Dermis microvascular lymphatic vessel endothelial cell (primary cell): ENCODE results near the gene MCEMP1. TPM values are rescaled to one million over a fixed set of nuclear protein-coding genes. Genes with fewer than 3 reads are reported as not detected.

ENCODE experiments used
- DNase-seq, 2 donors: peaks; one replicate each; pipeline versions ENCODE4 v3.0.0 to v3.0.0-alpha.2; 2010; ENCODE audit warnings: low read depth in 2 of 2
- total RNA-seq: library from RNA; depleted of rRNA; stranded (reverse); fragments of >200 nt; gene quantifications from 2 replicates; pipeline ENCODE4 v1.2.1, GENCODE V29; 2014

MCEMP1 gene
- total RNA-seq, 1 donor from 2014 or later, result not detected

DNA sequence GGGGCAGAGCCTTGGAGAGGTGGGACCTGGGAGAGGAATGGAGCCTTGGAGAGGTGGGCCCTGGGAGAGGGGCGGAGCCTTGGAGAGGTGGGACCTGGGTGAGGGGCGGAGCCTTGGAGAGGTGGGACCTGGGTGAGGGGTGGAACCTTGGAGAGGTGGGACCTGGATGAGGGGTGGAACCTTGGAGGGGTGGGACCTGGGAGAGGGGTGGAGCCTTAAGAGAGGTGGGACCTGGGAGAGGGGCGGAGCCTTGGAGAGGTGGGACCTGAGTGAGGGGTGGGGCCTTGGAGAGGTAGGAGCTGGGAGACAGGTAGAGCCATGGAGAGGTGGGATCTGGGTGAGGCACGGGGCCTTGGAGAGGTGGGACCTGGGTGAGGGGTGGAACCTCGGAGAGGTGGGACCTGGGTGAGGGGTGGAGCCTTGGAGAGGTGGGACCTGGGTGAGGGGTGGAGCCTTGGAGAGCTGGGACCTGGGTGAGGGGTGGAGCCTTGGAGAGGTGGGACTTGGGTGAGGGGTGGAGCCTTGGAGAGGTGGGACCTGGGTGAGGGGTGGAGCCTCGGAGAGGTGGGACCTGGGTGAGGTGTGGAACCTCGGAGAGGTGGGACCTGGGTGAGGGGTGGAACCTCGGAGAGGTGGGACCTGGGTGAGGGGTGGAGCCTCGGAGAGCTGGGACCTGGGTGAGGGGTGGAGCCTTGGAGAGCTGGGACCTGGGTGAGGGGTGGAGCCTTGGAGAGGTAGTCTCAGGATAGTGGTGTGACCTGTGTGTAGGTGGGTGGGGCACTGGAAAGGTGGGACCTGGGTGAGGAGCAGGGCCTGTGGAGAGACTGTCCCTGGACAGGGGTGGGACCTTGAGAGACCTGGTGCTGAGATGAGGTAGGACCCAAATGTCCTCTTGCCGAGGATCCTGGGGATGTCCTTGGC is 33.0 kb upstream of the MCEMP1 start:
- DNase-seq, result peak; percentile 11 to 29

DNA sequence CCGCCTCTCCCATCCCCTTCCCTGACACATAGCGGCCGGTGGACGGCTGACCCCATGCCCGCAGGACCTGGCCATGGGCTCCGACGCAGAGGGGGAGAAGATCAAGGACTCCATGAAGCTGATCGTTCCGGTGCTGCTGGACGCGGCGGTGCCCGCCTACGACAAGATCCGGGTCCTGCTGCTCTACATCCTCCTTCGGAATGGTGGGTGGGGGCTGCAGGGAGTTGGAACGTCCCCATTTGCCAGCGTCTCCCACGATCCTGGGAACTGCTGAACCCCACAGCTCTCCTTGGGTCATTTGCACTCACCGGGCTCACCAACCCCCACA is 32.4 kb upstream of the MCEMP1 start:
- DNase-seq, result no peak

DNA sequence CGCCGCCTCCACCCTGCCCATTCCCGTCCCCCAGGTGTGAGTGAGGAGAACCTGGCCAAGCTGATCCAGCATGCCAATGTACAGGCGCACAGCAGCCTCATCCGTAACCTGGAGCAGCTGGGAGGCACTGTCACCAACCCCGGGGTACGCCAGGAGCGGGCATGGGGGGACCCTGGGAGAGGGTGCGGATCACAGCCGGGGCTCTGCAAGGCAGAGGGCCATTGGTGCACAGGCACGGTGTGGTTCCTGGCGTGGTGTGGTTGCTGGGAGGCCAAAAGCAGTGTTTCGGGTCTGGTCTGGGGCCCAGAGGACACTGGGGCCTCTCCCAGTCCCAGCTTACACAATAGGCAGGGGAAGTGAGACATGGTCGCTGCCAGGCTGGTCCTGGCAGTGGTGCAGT is 31.7 kb upstream of the MCEMP1 start:
- DNase-seq, result no peak

DNA sequence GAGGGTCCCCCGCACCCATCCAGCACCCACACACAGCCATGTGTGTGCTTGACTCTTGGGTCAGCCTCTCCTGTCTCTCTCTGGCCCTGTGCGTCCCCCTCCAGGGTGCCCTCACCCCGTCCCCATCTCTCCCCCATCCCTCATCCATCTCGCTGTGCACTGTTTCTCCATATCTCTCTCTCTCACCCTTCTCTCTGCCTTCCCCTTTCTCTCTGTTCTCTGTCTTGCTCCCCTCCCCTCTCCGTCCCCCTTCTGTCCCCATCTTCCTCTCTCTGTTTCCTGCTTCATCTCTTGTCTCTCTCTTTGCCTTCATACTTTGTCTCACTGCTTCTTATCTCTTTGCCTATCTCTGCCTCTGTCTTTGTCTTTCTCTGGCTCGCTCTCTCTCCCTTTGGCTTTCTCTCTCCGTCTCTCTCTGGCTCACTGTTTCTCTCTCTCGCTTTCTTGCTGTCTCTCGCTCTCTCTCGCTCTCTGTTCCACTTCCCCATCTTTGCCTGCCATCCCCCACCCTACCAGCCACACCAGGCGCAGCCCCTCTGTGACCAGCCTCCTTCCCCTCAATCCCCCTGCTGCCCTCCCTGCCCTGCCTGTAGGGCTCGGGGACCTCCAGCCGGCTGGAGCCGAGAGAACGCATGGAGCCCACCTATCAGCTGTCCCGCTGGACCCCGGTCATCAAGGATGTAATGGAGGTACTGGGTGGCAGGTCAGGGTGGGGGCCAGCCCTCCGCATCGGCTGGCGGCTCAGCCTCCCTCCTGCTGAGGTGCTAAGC is 31.0 kb upstream of the MCEMP1 start:
- DNase-seq, result no peak

DNA sequence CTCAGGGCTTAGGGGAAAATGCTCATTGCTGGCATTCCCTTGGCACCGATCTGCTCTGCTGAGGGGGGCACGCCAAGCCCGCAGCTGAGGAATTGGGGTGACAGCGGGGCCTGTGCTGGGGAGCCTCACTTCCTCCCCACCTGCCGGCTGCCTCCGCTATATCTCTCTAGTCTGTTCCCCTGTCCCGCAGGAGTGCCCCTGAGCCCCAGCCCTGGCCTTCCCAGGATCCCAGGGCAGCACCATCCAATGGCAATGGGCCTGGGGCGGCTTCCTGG is 30.5 kb upstream of the MCEMP1 start:
- no peak for DNase-seq

DNA sequence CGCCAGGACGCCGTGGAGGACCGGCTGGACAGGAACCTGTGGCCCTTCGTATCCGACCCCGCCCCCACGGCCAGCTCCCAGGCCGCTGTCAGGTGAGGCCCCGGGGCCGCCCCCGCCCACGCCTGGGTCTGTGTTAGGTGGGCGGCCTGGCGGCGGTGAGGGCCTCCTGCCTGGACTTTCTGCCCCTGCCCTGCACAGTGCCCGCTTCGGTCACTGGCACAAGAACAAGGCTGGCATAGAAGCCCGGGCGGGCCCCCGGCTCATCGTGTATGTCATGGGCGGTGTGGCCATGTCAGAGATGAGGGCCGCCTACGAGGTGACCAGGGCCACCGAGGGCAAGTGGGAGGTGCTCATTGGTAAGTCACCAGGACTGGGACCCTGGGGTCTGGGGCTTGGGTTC is 29.7 kb upstream of the MCEMP1 start:
- no peak for DNase-seq

DNA sequence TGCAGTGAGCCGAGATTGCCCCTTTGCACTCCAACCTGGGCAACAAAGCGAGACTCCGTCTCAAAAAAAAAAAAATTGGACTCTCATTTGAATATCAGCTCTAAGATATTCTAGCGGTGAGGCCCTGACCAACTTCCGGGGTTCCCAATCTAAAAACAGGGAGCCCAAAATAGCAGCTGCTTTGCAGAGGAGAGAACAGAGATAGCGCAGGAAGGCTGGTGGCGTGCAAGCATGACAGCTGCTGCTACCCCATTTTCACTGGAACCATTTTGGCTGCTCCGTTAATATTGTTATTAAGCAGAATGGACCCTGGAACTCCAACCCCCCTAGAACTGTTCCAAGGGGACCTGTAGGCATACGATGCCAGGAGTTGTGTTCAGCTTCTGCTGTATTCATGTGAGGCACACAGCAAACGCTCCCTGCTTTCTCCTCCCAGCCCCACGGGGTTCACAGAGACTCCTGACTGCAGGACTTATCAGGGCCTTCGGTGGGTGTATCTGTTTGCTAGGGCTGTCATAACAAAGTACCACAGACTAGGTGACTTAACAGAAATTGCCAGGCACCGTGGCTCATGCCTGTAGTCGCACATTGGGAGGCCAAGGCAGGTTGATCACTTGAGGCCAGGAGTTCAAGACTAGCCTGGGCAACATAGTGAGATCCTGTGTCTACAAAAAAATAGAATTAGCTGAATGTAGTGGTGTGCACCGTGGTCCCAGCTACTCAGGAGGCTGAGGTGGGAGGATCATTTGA is 28.4 kb upstream of the MCEMP1 start:
- no peak for DNase-seq

DNA sequence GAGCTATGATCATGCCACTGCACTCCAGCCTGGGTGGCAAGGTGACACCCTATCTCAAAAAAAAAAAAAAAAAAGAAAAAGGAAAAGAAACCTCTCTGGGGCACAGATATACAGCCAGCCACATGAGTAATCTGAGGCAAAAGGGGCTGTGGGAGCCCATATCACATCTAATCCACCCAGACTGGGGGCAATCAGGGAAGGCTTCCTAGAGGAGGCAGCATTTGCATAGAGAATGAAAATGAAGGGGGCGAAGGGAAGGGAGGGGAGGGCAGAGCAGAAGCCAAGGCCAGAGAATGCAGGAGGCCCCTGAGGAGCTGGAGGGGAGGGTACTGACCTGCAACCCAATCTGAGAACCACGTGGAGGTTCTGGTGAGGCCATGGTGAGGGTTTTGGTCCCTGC is 26.7 kb upstream of the MCEMP1 start:
- no peak for DNase-seq

DNA sequence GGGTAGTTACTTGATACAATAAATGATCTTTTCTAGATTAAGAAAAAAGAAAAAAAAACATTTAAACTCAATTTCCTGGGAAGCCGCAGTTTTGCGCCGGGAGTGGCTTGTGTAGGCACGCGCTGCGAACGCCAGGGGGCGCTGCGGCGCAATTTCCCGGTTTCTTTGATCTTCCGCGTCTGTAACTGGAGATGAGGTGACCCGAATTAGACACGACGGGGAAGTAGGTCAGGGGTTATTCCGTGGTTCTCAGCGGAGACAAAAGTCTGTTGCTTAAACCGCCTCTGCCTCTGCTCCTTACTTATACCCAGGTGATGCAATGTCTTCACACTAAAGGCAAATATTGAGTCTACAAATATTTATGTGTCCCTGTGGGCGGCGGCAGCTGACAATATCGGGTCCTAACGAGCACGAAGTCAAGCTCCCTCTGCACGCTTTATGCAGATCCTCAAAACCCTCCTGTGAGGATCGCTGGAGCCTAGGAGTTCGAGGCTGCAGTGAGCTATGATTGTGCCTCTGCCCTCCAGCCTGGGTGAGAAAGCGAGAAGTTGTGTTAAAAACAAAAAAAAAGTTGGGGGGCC is 24.7 kb upstream of the MCEMP1 start:
- peak; percentile 39 to 64 for DNase-seq

DNA sequence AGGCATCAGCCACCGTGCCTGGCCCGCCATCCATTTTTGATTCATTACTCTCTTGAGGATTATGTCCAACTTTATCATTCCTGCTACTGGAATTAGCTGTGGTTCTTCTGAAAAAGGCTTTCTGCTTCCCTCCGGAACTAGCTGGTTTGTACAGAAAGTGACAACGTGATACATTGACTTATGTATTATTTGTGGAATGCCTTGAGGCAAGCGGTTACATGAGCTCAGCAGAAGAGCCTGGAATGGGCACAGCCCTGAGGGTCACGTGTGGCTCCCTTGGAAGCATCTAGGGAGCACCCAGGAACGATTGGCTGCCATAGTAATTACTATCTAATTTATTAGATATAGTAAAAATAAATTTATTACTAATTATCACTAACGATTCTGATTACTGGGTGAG is 22.5 kb upstream of the MCEMP1 start:
- no peak for DNase-seq

DNA sequence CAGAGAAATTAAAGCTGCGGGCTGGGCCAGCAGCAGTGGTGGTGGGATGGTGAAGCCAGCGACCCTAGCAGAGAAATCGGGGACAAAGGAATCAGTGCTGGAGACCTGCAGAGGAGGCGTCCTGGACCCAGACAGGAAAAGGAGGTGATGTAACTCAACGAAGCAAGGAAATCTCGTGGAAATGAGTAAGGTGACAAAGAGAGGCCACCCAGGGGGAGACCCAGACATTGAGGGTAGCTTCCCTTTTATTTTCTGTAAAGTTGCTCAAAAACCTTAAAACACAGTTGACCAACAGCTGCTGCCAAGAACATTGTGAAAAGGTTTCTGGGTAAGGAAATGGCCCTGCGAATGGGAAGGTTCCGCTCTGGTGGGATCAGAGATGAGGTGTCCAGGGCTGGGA is 21.3 kb upstream of the MCEMP1 start:
- no peak for DNase-seq

DNA sequence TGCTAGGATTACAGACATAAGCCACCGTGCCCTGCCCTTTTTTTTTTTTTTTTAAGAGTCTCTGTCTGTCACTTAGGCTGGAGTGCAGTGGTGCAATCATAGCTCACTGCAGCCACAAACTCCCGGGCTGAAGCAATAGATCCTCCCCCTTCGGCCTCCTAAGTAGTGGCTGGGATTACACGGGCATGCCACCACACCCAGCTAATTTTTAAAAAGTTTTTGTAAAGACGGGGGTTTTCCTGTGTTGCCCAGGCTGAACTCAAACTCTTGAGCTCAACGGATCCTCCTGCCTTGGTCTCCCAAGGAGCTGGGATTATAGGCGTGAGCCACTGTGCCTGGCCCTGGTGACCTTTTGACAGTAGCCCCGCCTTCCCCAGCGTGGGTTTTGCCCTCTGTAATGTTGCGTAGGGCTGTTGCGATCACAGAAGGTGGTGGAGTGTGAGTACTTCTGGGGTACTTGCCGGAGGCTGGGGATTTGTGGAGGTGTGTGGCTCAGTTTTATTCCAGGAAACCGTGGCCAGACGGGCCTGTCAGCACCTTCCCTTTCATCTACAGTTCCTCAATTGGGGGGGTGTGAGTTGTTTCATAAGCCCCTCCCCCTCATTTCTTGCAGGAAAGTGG is 19.6 kb upstream of the MCEMP1 start:
- DNase-seq, result no peak

DNA sequence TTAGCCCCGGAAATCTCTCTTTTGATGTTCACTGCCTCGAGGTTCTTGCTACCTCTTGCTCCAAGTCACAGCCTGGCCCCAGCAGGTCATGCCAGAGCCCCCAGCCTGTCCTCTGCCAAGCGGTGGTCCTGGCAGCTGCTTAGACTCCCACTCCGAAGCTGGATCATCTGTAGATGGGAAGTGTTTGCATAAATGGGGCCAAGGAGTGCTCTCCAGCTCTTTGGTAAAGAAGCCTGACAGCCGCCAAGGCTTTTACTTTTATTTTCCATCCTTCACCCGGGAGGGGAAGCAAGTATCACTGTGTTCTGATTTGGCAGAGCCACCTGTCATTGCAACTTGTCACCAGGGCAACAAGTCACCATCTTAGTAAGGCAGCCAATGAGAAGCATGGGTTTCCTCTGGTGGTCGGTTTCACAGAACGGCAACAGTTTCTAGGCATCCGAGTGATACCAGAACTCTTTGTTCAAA is 18.6 kb upstream of the MCEMP1 start:
- no peak for DNase-seq

DNA sequence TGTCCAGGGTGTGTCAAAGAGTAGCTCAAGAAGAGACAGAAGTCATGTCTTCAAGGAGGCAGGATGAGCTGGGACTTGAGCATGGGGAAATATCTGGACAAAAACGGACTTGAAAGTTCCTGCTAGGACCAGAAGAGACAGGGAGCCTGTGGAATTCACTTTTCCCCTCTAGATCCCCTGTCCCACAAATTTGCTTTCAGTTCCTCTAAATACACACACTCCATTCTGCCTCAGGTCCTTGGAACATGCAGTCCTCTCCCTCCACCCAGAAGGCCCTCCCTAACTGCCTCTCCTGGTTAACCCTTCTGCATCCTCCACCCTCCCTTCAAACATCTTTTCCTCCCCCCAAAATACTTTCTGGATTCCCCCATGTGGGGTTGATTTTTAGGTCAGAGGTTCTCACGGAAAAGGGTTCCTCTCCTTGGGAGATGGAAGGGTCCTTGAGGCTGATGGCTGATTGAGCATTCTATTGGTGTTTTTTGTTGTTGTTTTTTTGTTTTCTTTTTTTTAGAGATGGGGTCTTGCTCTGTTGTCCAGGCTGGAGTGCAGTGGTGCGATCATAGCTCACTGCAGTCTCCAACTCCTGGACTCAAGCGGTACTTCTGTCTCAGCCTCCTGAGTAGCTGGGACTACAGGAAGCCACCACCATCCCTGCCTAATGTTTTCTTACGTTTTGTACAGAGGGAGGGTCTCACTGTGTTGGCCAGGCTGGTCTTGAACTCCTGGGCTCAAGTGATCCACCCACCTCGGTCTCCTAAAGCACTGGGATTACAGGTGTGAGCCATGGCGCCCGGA is 14.9 kb upstream of the MCEMP1 start:
- DNase-seq, result no peak

DNA sequence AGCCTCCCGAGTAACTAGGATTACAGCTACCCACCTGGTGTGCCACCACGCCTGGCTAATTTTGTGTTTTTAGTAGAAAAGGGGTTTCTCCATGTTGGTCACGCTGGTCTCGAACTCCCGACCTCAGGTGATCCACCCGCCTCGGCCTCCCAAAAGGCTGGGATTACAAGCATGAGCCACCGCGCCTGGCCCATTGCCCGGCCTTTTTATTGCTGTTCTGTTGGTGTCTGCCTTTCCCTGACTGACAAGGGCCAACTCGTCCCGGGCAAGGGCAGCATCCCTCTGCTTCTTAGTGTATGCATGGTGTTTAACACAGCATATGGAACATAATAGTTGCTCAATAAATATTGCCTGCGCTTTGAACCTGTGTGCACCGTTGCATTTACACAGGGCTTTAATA is 14.2 kb upstream of the MCEMP1 start:
- DNase-seq, result no peak

DNA sequence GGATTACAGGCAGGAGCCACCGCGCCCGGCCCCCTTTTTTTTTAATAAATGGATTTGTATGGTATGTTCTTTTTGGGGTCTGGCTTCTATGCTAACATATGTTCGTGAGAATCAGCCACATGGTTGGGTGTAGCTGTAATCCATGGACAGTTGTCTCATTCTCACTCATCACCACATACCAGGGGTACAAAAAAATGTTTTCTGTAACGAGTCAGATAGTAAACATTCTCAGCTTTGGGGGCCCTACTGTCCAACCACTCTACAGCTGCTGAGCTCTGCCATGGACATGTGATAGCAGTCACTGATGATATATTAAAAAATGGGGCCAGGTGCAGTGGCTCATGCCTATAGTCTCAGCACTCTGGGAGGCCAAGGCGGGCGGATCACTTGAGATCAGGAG is 13.2 kb upstream of the MCEMP1 start:
- DNase-seq, result no peak

DNA sequence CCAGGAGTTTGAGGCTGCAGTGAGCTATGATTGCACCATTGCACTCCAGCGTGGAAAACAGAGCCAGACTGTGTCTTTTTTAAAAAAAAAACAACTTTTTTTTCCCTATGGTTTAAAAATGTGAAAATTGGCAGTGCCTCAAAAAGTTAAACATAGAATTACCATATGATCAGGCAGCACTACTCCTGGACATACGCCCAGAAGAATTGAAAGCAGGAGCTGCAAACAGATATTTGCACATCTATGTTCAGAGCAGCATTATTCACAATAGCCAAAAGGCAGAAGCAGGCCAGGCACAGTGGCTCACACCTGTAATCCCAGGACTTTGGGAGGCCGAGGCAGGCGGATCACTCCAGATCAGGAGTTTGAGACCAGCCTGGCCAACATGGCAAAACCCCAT is 11.8 kb upstream of the MCEMP1 start:
- DNase-seq, result no peak

DNA sequence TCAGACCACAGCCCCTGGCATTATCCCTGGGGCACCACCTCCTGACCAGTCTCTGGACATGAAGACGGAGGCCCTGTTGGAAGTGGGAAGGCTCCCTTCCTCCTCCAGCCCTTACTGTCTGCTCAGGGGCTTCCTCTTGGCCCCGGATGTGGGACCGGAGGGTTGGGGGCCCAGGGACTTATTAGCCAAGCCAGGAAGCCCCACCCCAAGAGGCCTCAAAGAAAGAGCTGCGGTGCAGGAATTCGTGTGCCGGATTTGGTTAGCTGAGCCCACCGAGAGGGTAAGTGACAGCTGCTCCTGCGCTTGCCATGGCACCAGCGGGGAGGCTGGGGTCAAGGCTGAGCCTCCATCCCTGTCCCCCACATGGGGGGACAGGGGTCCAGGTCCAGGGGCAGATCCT is 8.0 kb upstream of the MCEMP1 start, which contains the start of gene RETN:
Gene RETN (plus strand): TSS at position 208 of the 400 bp plus-strand sequence. CDS start 278 bp downstream, outside the sequence.
- DNase-seq, result no peak

DNA sequence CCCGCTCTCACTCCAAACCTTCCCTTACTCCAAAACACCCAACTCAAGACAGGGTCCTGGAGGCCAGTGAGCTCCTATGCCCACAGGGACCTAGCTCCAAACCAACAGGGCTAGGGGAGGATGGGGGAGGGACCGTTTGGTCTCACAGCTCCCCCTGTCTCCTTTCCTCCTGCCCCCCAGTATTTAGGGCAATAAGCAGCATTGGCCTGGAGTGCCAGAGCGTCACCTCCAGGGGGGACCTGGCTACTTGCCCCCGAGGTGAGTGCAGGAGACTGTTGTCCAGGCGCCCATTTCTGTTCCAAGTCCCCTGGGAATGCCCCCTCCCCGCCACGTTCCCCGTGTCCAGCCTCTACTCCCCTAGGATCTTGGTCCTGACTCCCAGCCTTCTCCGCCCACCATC is 7.2 kb upstream of the MCEMP1 start:
- DNase-seq, result no peak

DNA sequence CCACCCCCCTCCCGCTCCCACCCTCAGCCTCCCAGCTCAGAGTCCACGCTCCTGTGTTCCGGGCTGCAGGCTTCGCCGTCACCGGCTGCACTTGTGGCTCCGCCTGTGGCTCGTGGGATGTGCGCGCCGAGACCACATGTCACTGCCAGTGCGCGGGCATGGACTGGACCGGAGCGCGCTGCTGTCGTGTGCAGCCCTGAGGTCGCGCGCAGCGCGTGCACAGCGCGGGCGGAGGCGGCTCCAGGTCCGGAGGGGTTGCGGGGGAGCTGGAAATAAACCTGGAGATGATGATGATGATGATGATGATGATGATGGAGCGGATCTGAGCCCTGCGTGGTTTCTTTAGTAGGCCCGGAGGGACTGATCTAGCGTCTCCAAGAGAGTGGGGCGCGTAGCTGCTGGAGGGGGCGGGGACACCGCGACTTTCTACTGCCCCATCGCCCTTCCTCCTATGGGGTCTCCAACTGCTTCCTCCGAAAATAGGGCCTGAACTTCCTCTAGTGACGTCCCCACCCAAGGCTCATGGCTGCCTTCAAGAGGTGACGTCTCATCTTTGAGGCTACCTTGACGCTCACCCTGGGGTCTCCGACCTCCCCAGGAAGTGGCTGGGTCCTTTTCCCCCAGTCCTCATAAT is 6.6 kb upstream of the MCEMP1 start:
- DNase-seq, result no peak
